GM12875 (cell line): ENCODE results near the gene CYBRD1.

Experiments
- H3K4me3 ChIP-seq: one replicate; pipeline ENCODE4 v1.5.1; 2011; ENCODE audit warnings: low read depth, low read length, control low read depth
- TF ChIP-seq, protein P1 (sequence below): IDR thresholded peaks from 2 replicates; pipeline ENCODE4 v1.5.1; 2011; ENCODE audit warnings: low read depth, mild to moderate bottlenecking, control low read depth, inconsistent platforms, low read length, moderate library complexity, borderline replicate concordance; ENCODE audit not compliant: insufficient read depth

Gene CYBRD1

DNA sequence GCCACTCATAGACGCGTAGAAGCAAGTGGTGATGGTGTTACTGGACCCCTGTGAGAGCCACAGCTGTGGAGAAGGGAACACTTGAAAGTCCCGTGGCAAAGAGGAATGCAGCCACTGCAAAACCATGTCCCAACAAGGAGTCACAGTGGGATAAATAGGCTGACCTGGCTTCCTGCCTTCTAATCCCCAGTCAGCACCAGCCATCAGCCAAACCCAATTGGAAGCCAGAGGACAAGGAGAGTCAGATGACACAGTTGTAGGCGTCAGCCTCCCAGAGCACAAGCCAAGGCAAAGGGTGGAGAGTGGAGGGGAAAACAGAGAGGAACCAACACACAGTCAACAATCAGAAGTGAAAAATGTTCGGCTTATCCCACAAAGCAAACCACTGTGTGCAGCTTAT lies 5.5 kb upstream of the CYBRD1 start:
- TF ChIP-seq, protein P1, sequence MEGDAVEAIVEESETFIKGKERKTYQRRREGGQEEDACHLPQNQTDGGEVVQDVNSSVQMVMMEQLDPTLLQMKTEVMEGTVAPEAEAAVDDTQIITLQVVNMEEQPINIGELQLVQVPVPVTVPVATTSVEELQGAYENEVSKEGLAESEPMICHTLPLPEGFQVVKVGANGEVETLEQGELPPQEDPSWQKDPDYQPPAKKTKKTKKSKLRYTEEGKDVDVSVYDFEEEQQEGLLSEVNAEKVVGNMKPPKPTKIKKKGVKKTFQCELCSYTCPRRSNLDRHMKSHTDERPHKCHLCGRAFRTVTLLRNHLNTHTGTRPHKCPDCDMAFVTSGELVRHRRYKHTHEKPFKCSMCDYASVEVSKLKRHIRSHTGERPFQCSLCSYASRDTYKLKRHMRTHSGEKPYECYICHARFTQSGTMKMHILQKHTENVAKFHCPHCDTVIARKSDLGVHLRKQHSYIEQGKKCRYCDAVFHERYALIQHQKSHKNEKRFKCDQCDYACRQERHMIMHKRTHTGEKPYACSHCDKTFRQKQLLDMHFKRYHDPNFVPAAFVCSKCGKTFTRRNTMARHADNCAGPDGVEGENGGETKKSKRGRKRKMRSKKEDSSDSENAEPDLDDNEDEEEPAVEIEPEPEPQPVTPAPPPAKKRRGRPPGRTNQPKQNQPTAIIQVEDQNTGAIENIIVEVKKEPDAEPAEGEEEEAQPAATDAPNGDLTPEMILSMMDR, result no peak
- H3K4me3 ChIP-seq, result no peak overlapping the region

- TF ChIP-seq, protein P1, result no peak
- H3K4me3 ChIP-seq, result no peak overlapping the region
Measured at GRCh38 chr2:171520471-171520870, 1.8 kb upstream of the CYBRD1 start.

GRCh38 chr2:171521361-171522051 lies 768 bp upstream of the CYBRD1 start:
- TF ChIP-seq, protein P1, result no peak
- H3K4me3 ChIP-seq, result peak overlapping the region; percentile 86

DNA sequence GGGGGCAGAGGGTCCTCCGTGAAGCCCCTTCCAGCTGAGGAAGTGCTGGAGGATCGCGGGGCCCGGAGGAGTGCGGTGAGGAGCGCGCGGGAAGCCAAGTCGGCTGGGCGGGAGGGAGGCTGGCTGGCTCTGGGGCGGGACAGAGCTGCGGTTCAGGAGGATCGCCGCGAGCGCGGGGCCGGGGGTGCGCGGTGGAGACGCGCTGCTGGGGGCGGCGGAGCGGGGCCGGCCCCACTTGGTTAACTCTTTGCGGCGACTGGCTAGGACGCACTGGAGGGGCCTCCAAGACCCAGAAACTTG lies 464 bp downstream of the CYBRD1 start:
- TF ChIP-seq, protein P1, result no peak
- peak overlapping the region; percentile 86 for H3K4me3 ChIP-seq

DNA sequence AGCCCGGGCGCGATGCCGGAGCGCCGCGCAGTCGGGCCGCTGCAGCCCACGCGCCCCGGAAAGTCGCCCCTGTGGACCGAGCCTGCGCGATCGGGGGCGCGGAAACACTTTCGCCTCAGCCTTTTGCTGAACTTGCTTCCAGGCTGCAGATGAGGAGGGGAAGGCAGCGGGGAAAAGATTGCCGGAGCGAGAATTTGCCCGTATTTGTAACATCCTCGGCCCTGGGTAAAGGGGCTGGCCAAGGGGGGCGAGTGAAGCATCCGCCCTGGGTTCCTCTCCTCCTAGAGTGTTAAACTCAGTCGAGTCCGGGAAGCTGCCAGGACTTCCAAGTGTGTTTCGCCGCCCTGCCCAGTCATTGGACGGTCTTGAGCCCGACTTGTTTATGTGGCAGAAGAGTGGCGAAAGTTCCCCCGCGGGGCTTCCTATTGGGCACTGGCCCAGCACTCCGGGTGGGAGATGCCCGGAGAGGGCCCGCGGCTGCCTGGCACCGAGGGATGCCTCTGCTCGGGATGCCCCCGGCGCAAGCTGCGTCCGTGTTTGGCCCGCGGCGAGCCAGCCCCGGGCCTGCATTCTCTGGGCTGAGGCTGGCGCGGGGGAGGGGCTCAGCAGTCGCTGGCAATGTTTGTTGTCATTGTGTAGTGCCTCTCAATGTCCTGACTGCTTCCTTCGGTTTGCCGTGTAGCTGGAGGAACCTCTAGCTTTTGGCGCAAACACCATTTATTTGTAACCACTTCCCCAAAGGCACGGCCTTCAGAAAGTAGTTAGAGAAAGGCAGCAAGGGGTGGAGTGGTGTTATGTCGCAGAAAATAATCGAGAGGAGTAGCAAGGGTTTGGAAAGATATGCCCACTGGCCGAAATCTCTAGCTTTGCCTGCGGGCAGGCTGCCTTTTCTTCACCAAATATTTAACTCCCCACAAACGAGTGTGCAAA lies 1.1 kb downstream of the CYBRD1 start:
- peak overlapping the region; percentile 86 for H3K4me3 ChIP-seq
- TF ChIP-seq, protein P1, result no peak

GRCh38 chr2:171524018-171524401 lies 1.7 kb downstream of the CYBRD1 start:
- TF ChIP-seq, protein P1, result no peak
- peak overlapping the region; percentile 86 for H3K4me3 ChIP-seq
